Progenitor cell of endocrine pancreas (in vitro differentiated cells): ENCODE measurements around the gene MESD. TPM values are rescaled to one million over a fixed set of nuclear protein-coding genes. Genes with fewer than 3 reads are reported as not detected.

Experiments
- DNase-seq: peaks from one replicate; pipeline ENCODE4 v3.0.0; 2021; ENCODE audit warnings: low spot score; ENCODE audit not compliant: unreplicated experiment
- H3K27ac Mint-ChIP-seq: 2 replicates; pipeline ENCODE4 v1.8.0; 2021; ENCODE audit warnings: mild to moderate bottlenecking, moderate library complexity, mixed read lengths
- H3K27me3 Mint-ChIP-seq: 2 replicates; pipeline ENCODE4 v1.8.0; 2021; ENCODE audit warnings: mixed read lengths
- H3K36me3 Mint-ChIP-seq: 2 replicates; pipeline ENCODE4 v1.8.0; 2022; ENCODE audit warnings: mixed read lengths; ENCODE audit not compliant: insufficient read depth
- H3K4me1 Mint-ChIP-seq: 2 replicates; pipeline ENCODE4 v1.8.0; 2021; ENCODE audit warnings: low read depth, mixed read lengths
- H3K4me3 Mint-ChIP-seq: 2 replicates; pipeline ENCODE4 v1.8.0; 2021; ENCODE audit warnings: low read depth, mild to moderate bottlenecking, moderate library complexity, mixed read lengths
- H3K9me3 Mint-ChIP-seq: 2 replicates; pipeline ENCODE4 v1.8.0; 2021; ENCODE audit warnings: low read depth, mixed read lengths
- total RNA-seq: library from RNA; stranded (reverse); gene quantifications from 2 replicates; pipeline ENCODE4 v1.2.1, GENCODE V29; 2021
- TF ChIP-seq, protein P1 (sequence below): fragments of 200-600 bp; sonication (generic); IDR thresholded peaks from one replicate; pipeline ENCODE4 v1.5.0; 2021; ENCODE audit warnings: antibody characterized with exemption, mild to moderate bottlenecking; ENCODE audit not compliant: unreplicated experiment

MESD gene
- total RNA-seq, 1 donor from 2014 or later = 42.6 TPM

DNA sequence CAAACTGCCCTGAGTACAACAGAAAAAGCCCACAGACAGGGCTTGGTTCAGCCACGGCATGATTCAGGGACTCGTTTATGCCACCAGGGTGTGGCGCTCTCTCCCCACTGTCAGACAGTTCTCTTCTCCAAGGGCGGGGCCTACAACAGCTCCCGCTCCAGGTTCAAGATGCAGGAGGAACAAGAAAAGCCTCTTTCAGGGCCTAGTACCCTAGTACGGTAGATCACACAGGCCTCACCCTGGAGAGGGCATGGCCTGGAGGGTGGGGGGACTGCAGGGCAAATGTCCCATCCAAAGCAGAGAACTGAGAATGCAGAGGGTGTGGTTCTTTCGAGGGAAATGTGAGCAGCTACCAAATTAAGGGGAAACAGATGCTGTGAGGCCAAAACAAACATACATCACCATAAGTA lies 12.0 kb downstream of the MESD start:
- Mint-ChIP-seq H3K27me3 (no peaks in the 10 kb centered on the region), H3K4me3 (no peak overlapping the region), H3K9me3 (no peaks in the 10 kb centered on the region), H3K36me3 (peaks cover 19% of the 10 kb centered on the region), H3K27ac (peak overlapping the region; percentile 54), H3K4me1 (peaks cover 3% of the 10 kb centered on the region)
- TF ChIP-seq, protein P1, sequence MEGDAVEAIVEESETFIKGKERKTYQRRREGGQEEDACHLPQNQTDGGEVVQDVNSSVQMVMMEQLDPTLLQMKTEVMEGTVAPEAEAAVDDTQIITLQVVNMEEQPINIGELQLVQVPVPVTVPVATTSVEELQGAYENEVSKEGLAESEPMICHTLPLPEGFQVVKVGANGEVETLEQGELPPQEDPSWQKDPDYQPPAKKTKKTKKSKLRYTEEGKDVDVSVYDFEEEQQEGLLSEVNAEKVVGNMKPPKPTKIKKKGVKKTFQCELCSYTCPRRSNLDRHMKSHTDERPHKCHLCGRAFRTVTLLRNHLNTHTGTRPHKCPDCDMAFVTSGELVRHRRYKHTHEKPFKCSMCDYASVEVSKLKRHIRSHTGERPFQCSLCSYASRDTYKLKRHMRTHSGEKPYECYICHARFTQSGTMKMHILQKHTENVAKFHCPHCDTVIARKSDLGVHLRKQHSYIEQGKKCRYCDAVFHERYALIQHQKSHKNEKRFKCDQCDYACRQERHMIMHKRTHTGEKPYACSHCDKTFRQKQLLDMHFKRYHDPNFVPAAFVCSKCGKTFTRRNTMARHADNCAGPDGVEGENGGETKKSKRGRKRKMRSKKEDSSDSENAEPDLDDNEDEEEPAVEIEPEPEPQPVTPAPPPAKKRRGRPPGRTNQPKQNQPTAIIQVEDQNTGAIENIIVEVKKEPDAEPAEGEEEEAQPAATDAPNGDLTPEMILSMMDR = peak; percentile 60
- DNase-seq = no peak

DNA sequence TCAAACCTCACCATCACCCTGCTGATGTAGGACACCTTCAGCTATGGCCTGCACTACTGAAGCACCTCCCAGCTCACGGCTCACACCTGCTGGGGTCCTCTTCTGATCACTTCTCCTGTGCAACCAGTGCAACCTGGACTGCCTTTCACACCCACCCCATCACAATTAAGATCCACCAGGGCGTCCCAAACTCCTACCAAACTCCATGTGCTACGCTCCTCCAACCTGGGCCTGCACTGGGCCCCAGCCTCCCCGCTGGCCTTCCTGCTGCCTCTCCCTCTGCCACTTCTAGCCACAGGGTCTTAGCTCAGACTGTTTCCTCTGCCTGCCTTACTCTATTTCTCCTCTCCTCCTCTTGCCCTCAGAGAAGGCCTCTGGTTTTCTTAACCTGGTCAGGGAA lies 12.8 kb downstream of the MESD start:
- peak overlapping the region; percentile 82 for H3K27ac Mint-ChIP-seq
- no peak for DNase-seq

DNA sequence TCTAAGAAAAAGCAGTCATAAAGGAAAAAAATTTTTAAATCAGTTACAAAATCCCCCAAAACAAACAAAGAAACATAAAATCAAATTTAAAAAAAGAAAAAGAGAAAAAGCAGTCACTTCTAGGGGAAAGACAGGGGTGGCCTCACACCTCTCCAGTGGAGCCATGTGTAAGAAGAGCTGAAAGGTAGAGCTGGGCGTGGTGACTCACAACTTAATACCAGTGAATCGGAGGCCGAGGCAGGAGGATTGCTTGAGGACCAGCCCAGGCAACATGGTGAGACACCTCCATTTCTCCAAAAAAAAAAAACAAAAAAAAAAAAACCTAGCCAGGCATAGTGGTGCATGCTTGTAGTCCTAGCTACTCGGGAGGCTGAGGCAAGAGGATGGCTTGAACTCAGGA lies 14.7 kb downstream of the MESD start:
- no peak overlapping the region for H3K4me3 Mint-ChIP-seq
- peaks cover 3% of the 10 kb centered on the region for H3K4me1 Mint-ChIP-seq
- no peak overlapping the region for H3K27ac Mint-ChIP-seq
- TF ChIP-seq, protein P1 = no peak
- DNase-seq = no peak
- peaks cover 12% of the 10 kb centered on the region for H3K36me3 Mint-ChIP-seq
- no peaks in the 10 kb centered on the region for H3K9me3 Mint-ChIP-seq
- no peaks in the 10 kb centered on the region for H3K27me3 Mint-ChIP-seq

More for the DNA sequence above, 12.8 kb downstream of the MESD start:
- Mint-ChIP-seq H3K36me3 (peaks cover 15% of the 10 kb centered on the region), H3K4me3 (no peak overlapping the region), H3K27me3 (no peaks in the 10 kb centered on the region), H3K9me3 (no peaks in the 10 kb centered on the region), H3K4me1 (peaks cover 3% of the 10 kb centered on the region)
- TF ChIP-seq, protein P1 = no peak

DNA sequence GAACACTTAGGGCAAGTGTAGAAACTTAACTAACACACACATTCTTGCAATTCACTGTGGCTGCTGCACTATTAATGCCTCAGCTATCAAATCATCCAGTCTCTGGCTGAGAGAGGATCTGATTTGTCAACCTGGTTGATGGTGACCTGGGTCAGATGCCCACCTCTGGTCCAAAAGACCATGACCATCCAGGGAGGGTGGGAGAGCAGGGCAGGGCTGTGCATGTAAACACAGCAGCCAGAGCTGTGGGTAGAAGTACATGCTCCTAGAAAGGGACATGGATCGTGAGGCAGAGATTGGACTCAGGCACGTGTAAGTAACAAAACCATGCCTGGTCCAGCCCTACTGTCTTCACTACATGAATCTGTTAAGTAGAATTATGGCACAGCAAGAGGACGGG lies 17.3 kb downstream of the MESD start:
- Mint-ChIP-seq H3K27me3 (no peaks in the 10 kb centered on the region), H3K4me3 (no peak overlapping the region), H3K27ac (no peak overlapping the region), H3K4me1 (no peaks in the 10 kb centered on the region), H3K36me3 (no peaks in the 10 kb centered on the region), H3K9me3 (no peaks in the 10 kb centered on the region)
- DNase-seq = no peak
- TF ChIP-seq, protein P1 = no peak

DNA sequence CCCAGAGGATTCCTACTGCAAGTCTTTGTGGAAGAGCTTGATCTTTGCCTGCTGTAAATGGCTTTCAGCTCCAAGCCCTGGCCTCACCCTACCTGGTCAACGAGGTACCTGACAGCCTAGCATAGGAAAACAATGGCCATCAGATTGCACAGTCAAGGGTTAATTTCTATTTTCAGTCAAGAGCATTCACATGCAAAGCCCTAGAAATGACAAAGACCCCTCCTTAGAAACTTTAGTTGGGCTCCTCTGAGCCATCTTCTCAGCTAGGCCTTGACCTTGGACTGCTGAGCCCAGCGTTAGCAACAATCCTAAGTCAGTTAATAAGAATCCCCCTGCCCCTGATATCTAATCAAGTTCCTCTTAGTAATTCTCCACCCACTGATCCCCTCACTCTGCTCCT lies 18.5 kb downstream of the MESD start:
- DNase-seq = no peak
- H3K27ac Mint-ChIP-seq = no peak overlapping the region
- H3K4me1 Mint-ChIP-seq = no peaks in the 10 kb centered on the region
- TF ChIP-seq, protein P1 = no peak
- peaks cover 4% of the 10 kb centered on the region for H3K36me3 Mint-ChIP-seq
- no peak overlapping the region for H3K4me3 Mint-ChIP-seq
- H3K27me3 Mint-ChIP-seq = no peaks in the 10 kb centered on the region
- H3K9me3 Mint-ChIP-seq = no peaks in the 10 kb centered on the region
